B cell (primary cell): ENCODE data around the gene MIS18BP1. TPM values are rescaled to one million over a fixed set of nuclear protein-coding genes. Genes with fewer than 3 reads are reported as not detected.

Experiments used
- ATAC-seq: fragments of 200-7000 bp; cut with Tn5 transposase; one replicate; pipeline ENCODE4 v1.10.0; 2021; ENCODE audit warnings: low read depth, mild to moderate bottlenecking, moderate number of reproducible peaks, moderate library complexity
- CTCF ChIA-PET: fragments of 350-600 bp; sonication (Branson Sonifier 250); formaldehyde crosslinking; loops from one replicate; lab custom pipeline; 2021; ENCODE audit warnings: antibody characterized with exemption, inconsistent platforms; lab: Charles Lee
- POLR2A ChIA-PET: fragments of 350-600 bp; sonication (Branson Sonifier 250); formaldehyde crosslinking; loops from one replicate; lab custom pipeline; 2021; ENCODE audit warnings: antibody characterized with exemption; lab: Charles Lee
- DNase-seq: peaks from one replicate; pipeline ENCODE4 v3.0.0; 2013
- H2AFZ ChIP-seq: 2 replicates; pipeline ENCODE4 v1.6.1; 2012; ENCODE audit warnings: mild to moderate bottlenecking, low read depth, low read length; ENCODE audit not compliant: insufficient read depth, poor library complexity, severe bottlenecking
- H3K27ac ChIP-seq, 2 donors: 1 replicate in 1 of 2; 2 replicates in 1 of 2; pipeline ENCODE4 v1.5.1; 2012 to 2013; ENCODE audit warnings: low read length in 2 of 2, mild to moderate bottlenecking in 2 of 2, moderate library complexity in 1 of 2
- H3K27me3 ChIP-seq, 4 experiments: fragments of 200-600 bp in 1 of 4; sonication (generic) in 1 of 4; replicated peaks in 1 of 4; 1 replicate in 2 of 4; 2 replicates in 2 of 4; pipeline versions ENCODE4 v1.6.1 to v1.7.0; 2013 to 2016; ENCODE audit warnings: low read length in 3 of 4, mild to moderate bottlenecking in 2 of 4, mixed read lengths in 1 of 4, moderate library complexity in 1 of 4; ENCODE audit not compliant: insufficient read depth in 4 of 4, control insufficient read depth in 3 of 4; ENCODE audit errors: control extremely low read depth in 1 of 4
- H3K36me3 ChIP-seq, 2 experiments: replicated peaks in 1 of 2; 1 replicate in 1 of 2; 2 replicates in 1 of 2; pipeline versions ENCODE4 v1.6.1 to v1.7.1; 2013; ENCODE audit warnings: low read length in 1 of 2; ENCODE audit not compliant: insufficient read depth in 2 of 2, control insufficient read depth in 1 of 2; ENCODE audit errors: control extremely low read depth in 1 of 2, extremely low read depth in 1 of 2
- H3K4me1 ChIP-seq, 2 donors: fragments of 200-600 bp in 1 of 2; sonication (generic) in 1 of 2; 1 replicate in 1 of 2; 2 replicates in 1 of 2; pipeline versions ENCODE4 v1.5.1 to v1.6.1; 2013 to 2017; ENCODE audit warnings: low read length in 2 of 2; ENCODE audit not compliant: control insufficient read depth in 2 of 2, insufficient read depth in 2 of 2
- H3K4me2 ChIP-seq: replicated peaks from 2 replicates; pipeline ENCODE3; 2012; ENCODE audit warnings: mild to moderate bottlenecking, low read depth, low read length; ENCODE audit not compliant: poor library complexity, severe bottlenecking
- H3K4me3 ChIP-seq, 5 experiments: fragments of 200-600 bp in 1 of 5; sonication (generic) in 1 of 5; 1 replicate in 3 of 5; 2 replicates in 2 of 5; pipeline versions ENCODE4 v1.5.1 to v1.7.0; 2011 to 2016; ENCODE audit warnings: low read length in 4 of 5, mild to moderate bottlenecking in 4 of 5, low read depth in 2 of 5, control low read depth in 1 of 5, moderate library complexity in 1 of 5; ENCODE audit not compliant: insufficient read depth in 1 of 5; ENCODE audit errors: control extremely low read depth in 1 of 5, extremely low read depth in 1 of 5
- H3K79me2 ChIP-seq: fragments of 200-600 bp; sonication (generic); one replicate; pipeline ENCODE4 v1.6.0; 2016; ENCODE audit warnings: low read length; ENCODE audit not compliant: control insufficient read depth, insufficient read depth
- H3K9ac ChIP-seq: fragments of 200-600 bp; sonication (generic); 2 replicates; pipeline ENCODE4 v1.6.1; 2017; ENCODE audit warnings: mild to moderate bottlenecking, low read length, moderate library complexity
- H3K9me3 ChIP-seq, 3 donors: one replicate each; pipeline versions ENCODE4 v1.6.1 to v1.7.1; 2013; ENCODE audit warnings: low read length in 2 of 3; ENCODE audit not compliant: control insufficient read depth in 2 of 3, insufficient read depth in 1 of 3; ENCODE audit errors: control extremely low read depth in 1 of 3
- H4K20me1 ChIP-seq: 2 replicates; pipeline ENCODE4 v1.6.0; 2012; ENCODE audit warnings: mild to moderate bottlenecking, low read length; ENCODE audit not compliant: insufficient read depth, control insufficient read depth, poor library complexity, severe bottlenecking
- H3K27ac Mint-ChIP-seq: one replicate; pipeline ENCODE4 v1.8.0; 2021; ENCODE audit warnings: mixed read lengths
- H3K27me3 Mint-ChIP-seq: one replicate; pipeline ENCODE4 v1.8.0; 2021; ENCODE audit warnings: mixed read lengths
- H3K4me1 Mint-ChIP-seq: one replicate; pipeline ENCODE4 v1.8.0; 2021; ENCODE audit warnings: mixed read lengths
- H3K4me3 Mint-ChIP-seq: one replicate; pipeline ENCODE4 v1.8.0; 2021; ENCODE audit warnings: mixed read lengths
- H3K9me3 Mint-ChIP-seq: one replicate; pipeline ENCODE4 v1.8.0; 2022; ENCODE audit warnings: mixed read lengths; ENCODE audit not compliant: insufficient read depth
- EZH2 ChIP-seq: IDR thresholded peaks from 2 replicates; pipeline ENCODE4 v1.6.1; 2012; ENCODE audit warnings: borderline replicate concordance, low read depth, mild to moderate bottlenecking, moderate library complexity, low read length; ENCODE audit not compliant: insufficient read depth, poor library complexity, severe bottlenecking
- WGBS: methylation state at CpG from one replicate; pipeline ENCODE4 v1.1.5; 2013; ENCODE audit warnings: missing lambda C conversion rate; ENCODE audit not compliant: insufficient coverage; 5-methylcytosine and 5-hydroxymethylcytosine counted together
- intact Hi-C: fragments of 100-400 bp; cut with micrococcal nuclease; formaldehyde crosslinking; loops from one replicate; pipeline ENCODE4 v1.10.0; 2022
- polyA plus RNA-seq: library from polyadenylated mRNA; depleted of rRNA; stranded (reverse); fragments of >200 nt; gene quantifications from 2 replicates; pipeline ENCODE4 v1.2.3, GENCODE V29; 2012
- total RNA-seq, 2 donors: library from RNA; stranded (reverse); fragments of 120-200 nt in 1 of 2; gene quantifications; 1 replicate in 1 of 2; 2 replicates in 1 of 2; pipeline versions ENCODE4 v1.2.3 to v1.2.4, GENCODE V29; 2013 to 2022
- TF ChIP-seq, protein P1 (sequence below): fragments of 200-600 bp; IDR thresholded peaks from one replicate; pipeline ENCODE4 v1.8.0; 2022; ENCODE audit warnings: antibody characterized with exemption, mild to moderate bottlenecking

Gene MIS18BP1
- total and polyA plus RNA-seq, 2 donors (not counting 1 experiment from before 2014, with no cell fraction given): 30.0 to 92.5 TPM

DNA sequence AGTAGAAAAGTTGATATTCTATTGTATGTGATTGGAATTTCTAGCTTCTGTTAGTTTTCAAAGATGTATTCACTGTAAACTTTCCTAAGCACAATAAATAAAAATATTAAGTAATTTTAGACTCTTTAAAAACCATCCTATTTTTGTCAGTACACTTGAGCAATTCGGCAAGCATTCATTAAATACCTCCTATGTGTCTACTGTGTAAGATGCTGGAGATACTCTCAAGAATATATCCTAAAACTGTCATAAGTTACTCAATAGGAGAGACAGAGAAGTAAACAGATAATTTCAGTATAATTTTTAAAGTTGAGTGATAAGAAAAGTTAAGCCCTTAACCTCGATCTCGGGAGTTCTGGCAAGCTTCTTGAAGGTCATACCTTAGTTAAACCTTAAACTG is 71.2 kb downstream of the MIS18BP1 start:
- Histone ChIP-seq H3K4me2 (no peak overlapping the region), H3K27ac (no peak overlapping the region), H3K27me3 (no peaks in the 10 kb centered on the region), H3K9ac (no peak overlapping the region), H2AFZ (no peak overlapping the region), H3K36me3 (no peaks in the 10 kb centered on the region), H3K4me3 (no peak overlapping the region), H3K79me2 (no peaks in the 10 kb centered on the region), H3K9me3 (no peaks in the 10 kb centered on the region), H3K4me1 (no peaks in the 10 kb centered on the region), H4K20me1 (no peaks in the 10 kb centered on the region)
- TF ChIP-seq, protein P1, sequence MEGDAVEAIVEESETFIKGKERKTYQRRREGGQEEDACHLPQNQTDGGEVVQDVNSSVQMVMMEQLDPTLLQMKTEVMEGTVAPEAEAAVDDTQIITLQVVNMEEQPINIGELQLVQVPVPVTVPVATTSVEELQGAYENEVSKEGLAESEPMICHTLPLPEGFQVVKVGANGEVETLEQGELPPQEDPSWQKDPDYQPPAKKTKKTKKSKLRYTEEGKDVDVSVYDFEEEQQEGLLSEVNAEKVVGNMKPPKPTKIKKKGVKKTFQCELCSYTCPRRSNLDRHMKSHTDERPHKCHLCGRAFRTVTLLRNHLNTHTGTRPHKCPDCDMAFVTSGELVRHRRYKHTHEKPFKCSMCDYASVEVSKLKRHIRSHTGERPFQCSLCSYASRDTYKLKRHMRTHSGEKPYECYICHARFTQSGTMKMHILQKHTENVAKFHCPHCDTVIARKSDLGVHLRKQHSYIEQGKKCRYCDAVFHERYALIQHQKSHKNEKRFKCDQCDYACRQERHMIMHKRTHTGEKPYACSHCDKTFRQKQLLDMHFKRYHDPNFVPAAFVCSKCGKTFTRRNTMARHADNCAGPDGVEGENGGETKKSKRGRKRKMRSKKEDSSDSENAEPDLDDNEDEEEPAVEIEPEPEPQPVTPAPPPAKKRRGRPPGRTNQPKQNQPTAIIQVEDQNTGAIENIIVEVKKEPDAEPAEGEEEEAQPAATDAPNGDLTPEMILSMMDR: no peak
- no peak for TF ChIP-seq EZH2
- H3K27me3 Mint-ChIP-seq: no peaks in the 10 kb centered on the region
- peaks cover 2% of the 10 kb centered on the region for H3K4me1 Mint-ChIP-seq
- H3K27ac Mint-ChIP-seq: no peak overlapping the region
- intact Hi-C loops: no loop called here
- no CpG with 5 or more reads among the region's 3 CpGs for WGBS
- H3K4me3 Mint-ChIP-seq: no peak overlapping the region
- CTCF ChIA-PET: no interaction called here
- POLR2A ChIA-PET: no interaction called here
- ATAC-seq (no peak), DNase-seq (no peak)
- H3K9me3 Mint-ChIP-seq: no peaks in the 10 kb centered on the region

DNA sequence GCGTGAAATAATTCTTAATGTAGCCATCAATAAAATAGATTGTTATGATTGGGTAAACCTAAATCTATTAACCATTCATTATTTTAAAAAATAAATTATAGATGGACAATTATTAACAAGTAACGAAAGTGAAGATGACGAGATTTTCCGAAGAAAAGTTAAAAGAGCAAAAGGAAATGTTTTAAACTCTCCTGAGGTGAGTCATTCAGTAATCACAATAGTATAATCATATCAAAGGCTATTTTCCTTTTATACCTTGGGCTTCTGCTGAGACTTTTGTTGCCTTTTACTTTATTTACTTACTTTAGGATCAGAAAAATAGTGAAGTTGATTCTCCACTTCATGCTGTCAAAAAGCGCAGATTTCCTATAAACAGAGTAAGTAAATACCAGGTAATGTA is 71.7 kb downstream of the MIS18BP1 start:
- CTCF ChIA-PET: no interaction called here
- intact Hi-C loops: no loop called here
- no peaks in the 10 kb centered on the region for H3K9me3 ChIP-seq

More for the DNA sequence above, 71.7 kb downstream of the MIS18BP1 start:
- H3K79me2 ChIP-seq: no peaks in the 10 kb centered on the region
- no peak overlapping the region for H3K27ac Mint-ChIP-seq
- H3K9me3 Mint-ChIP-seq: no peaks in the 10 kb centered on the region
- no peak for ATAC-seq
- H4K20me1 ChIP-seq: no peaks in the 10 kb centered on the region
- no peak overlapping the region for H3K9ac ChIP-seq
- H2AFZ ChIP-seq: no peak overlapping the region
- no peak overlapping the region for H3K27ac ChIP-seq
- TF ChIP-seq, protein P1: no peak
- TF ChIP-seq EZH2: no peak
- no peaks in the 10 kb centered on the region for H3K36me3 ChIP-seq
- POLR2A ChIA-PET: no interaction called here
- no peak overlapping the region for H3K4me3 Mint-ChIP-seq
- H3K4me3 ChIP-seq: no peak overlapping the region
- no peak overlapping the region for H3K4me2 ChIP-seq
- H3K4me1 ChIP-seq: no peaks in the 10 kb centered on the region
- DNase-seq: no peak
- peaks cover 2% of the 10 kb centered on the region for H3K4me1 Mint-ChIP-seq
- no CpG with 5 or more reads among the region's 5 CpGs for WGBS
- no peaks in the 10 kb centered on the region for H3K27me3 Mint-ChIP-seq
- H3K27me3 ChIP-seq: no peaks in the 10 kb centered on the region
